Upper lobe of left lung (tissue), 4 donors: Measurements from ENCODE around the gene S100G.

Source experiments
- CTCF ChIP-seq, 6 experiments: fragments of 450-650 bp in 4 of 6; fragments of 200-600 bp in 2 of 6; sonication (generic) in 2 of 6; IDR thresholded peaks; one replicate each; pipeline ENCODE4 v1.5.1; 2016 to 2019; ENCODE audit warnings: antibody characterized with exemption in 6 of 6
- EP300 ChIP-seq, 4 donors: sonication (generic); formaldehyde crosslinking; IDR thresholded peaks; one replicate each; pipeline ENCODE4 v1.5.1; 2017; ENCODE audit warnings: antibody characterized with exemption in 4 of 4, control low read depth in 2 of 4
- POLR2A ChIP-seq, 4 donors: fragments of 450-650 bp; IDR thresholded peaks; one replicate each; pipeline ENCODE4 v1.5.1; 2016 to 2017; ENCODE audit warnings: antibody characterized with exemption in 4 of 4, mild to moderate bottlenecking in 2 of 4
- POLR2AphosphoS5 ChIP-seq, 2 donors: sonication (generic); formaldehyde crosslinking; IDR thresholded peaks; one replicate each; pipeline ENCODE4 v1.5.1; 2017; ENCODE audit warnings: antibody characterized with exemption in 2 of 2

- TF ChIP-seq CTCF (IDR thresholded peaks at IDR 0.05) (no peak), POLR2AphosphoS5 (IDR thresholded peaks at IDR 0.05) (no peak), POLR2A (IDR thresholded peaks at IDR 0.05) (no peak), EP300 (IDR thresholded peaks at IDR 0.05) (no peak)
These were observed 9.4 kb downstream of the S100G start for GRCh38 chrX:16659321-16659720.
